Suprapubic skin (tissue), 4 donors: Measurements from ENCODE around the gene PC.

Experiments used
- EP300 ChIP-seq: sonication (generic); formaldehyde crosslinking; IDR thresholded peaks from one replicate; pipeline ENCODE4 v1.6.1; 2017; ENCODE audit warnings: antibody characterized with exemption
- POLR2A ChIP-seq, 2 donors: fragments of 450-650 bp; IDR thresholded peaks; one replicate each; pipeline ENCODE4 v1.6.1; 2017; ENCODE audit warnings: antibody characterized with exemption in 2 of 2, mild to moderate bottlenecking in 2 of 2, moderate library complexity in 2 of 2
- POLR2AphosphoS5 ChIP-seq, 3 donors: sonication (generic); formaldehyde crosslinking; IDR thresholded peaks; one replicate each; pipeline ENCODE4 v1.6.1; 2017; ENCODE audit warnings: antibody characterized with exemption in 3 of 3

GRCh38 chr11:66847461-66848232 lies 110.5 kb downstream of the PC start:
- TF ChIP-seq POLR2A (IDR thresholded peaks at IDR 0.05) (no peak), POLR2AphosphoS5 (IDR thresholded peaks at IDR 0.05) (no peak), EP300 (no peak)
